ENCODE measurements around the gene KRABD2. TPM values are rescaled to one million over a fixed set of nuclear protein-coding genes. Genes with fewer than 3 reads are reported as not detected.

KRABD2 gene

DNA sequence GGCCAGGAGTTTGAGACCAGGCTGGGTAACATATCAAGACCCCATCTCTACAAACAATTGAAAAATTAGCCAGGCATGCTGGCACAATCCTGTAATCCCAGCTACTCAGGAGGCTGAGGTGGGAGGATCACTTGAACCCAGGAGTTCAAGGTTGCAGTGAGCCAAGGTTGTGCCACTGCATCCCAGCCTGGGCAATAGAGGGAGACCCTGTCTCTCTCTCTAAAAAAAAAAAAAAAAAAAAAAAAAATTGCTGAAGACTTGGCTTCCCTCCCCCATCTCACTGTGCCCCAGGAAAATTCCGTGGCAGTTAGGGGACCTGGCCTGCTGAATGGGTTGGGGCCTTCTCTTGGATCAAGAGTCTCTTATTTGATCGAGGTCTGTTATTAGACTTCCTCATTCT is 37.0 kb downstream of the KRABD2 start, which contains the start of gene ODF4:
Gene ODF4 (plus strand): TSS at position 301 of the 400 bp plus-strand sequence. CDS start 212 bp downstream, outside the sequence.
- Histone ChIP-seq H3K9me3 (ENCODE audit: control insufficient read depth, low read depth, low read length) (no peaks in the 10 kb centered on the region), H3K36me3 (ENCODE audit: control insufficient read depth, insufficient read depth, low read length) (no peaks in the 10 kb centered on the region), H3K4me1 (ENCODE audit: control insufficient read depth, insufficient read depth, low read length) (no peaks in the 10 kb centered on the region), H3K27ac (ENCODE audit: low read length) (no peak within 1 kb of the TSS), H3K4me3 (ENCODE audit: low read length) (no peak within 1 kb of the TSS), H3K27me3 (ENCODE audit: control insufficient read depth, insufficient read depth, low read length) (peaks cover 3% of the 10 kb centered on the region)
- no CpG with 5 or more reads among the region's 2 CpGs for WGBS (ENCODE audit: insufficient coverage, low lambda C conversion rate)
- DNase-seq, result no peak

DNA sequence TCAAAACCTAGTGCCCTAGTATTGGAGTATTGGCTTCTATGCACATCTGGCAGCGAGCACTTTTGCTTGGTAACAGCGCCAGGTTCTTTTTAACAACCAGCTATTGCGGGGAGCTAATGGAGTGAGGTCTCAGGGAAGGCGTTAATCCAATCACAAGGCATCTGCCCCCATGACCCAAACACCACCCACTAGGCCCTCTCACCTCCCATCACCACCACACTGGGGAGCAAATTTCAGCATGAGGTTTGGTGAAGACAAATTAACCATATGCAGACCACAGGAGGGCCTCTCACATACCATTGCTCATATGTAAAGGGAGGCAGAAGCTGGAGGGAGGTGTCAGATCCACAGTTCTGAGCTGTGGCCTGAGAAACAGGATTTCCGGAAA is 37.8 kb downstream of the KRABD2 start:
- WGBS (ENCODE audit: insufficient coverage, low lambda C conversion rate), result no CpG with 5 or more reads among the region's 5 CpGs
- DNase-seq, result no peak

DNA sequence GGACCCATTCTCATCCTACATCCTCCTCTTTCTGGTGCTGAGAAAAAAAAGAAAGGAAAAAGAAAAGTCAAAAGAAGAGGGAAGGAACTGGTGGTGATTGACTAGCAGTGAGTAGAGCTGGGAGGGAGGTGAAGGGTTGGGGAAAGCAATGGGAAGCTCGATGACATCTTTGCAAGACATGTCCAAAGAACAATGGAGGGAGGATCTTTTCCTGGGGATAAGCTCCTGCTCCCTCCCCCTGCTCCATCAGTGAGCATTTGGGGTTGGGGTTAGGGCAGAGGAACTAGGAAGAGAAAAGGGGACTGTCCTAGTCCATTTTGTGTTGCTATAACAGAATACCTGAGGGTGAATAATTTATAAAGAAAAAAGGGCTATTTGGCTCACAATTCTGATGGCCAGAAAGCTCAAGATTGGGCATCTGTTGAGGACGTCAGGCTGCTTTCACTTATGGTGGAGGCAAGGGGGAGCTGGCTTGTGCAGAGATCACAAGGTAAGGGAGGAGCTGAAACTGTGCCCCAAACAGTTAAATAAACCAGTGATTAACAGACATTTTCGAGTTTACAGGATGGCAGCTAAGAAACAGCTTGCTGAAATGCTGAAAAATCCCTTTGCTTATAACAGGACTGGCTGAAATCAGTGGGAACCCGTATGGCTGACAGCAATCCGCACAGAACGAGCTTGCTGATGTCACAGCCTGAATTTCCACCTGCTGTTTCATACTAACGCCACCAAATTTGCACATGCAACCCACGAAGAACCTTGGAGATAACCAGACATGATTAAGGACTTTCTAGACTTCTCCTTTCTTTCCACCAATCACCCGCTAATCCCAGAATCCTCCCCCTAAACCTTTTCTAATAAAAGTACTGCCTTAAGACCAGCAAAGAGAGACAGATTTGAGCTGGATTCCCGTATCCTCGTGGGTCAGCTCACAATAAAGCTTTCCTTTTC is 38.4 kb downstream of the KRABD2 start:
- DNase-seq, result no peak
- Histone ChIP-seq H3K4me1 (ENCODE audit: control insufficient read depth, insufficient read depth, low read length) (no peaks in the 10 kb centered on the region), H3K4me3 (ENCODE audit: low read length) (no peak overlapping the region), H3K9me3 (ENCODE audit: control insufficient read depth, low read depth, low read length) (no peaks in the 10 kb centered on the region), H3K36me3 (ENCODE audit: control insufficient read depth, insufficient read depth, low read length) (no peaks in the 10 kb centered on the region), H3K27me3 (ENCODE audit: control insufficient read depth, insufficient read depth, low read length) (peaks cover 3% of the 10 kb centered on the region), H3K27ac (ENCODE audit: low read length) (no peak overlapping the region)
- no CpG with 5 or more reads among the region's 11 CpGs for WGBS (ENCODE audit: insufficient coverage, low lambda C conversion rate)

More for the DNA sequence above, 37.8 kb downstream of the KRABD2 start:
- H3K9me3 ChIP-seq (ENCODE audit: control insufficient read depth, low read depth, low read length), result no peaks in the 10 kb centered on the region
- no peaks in the 10 kb centered on the region for H3K4me1 ChIP-seq (ENCODE audit: control insufficient read depth, insufficient read depth, low read length)
- H3K27me3 ChIP-seq (ENCODE audit: control insufficient read depth, insufficient read depth, low read length), result peaks cover 3% of the 10 kb centered on the region
- H3K36me3 ChIP-seq (ENCODE audit: control insufficient read depth, insufficient read depth, low read length), result no peaks in the 10 kb centered on the region
- no peak overlapping the region for H3K27ac ChIP-seq (ENCODE audit: low read length)
- H3K4me3 ChIP-seq (ENCODE audit: low read length), result no peak overlapping the region

DNA sequence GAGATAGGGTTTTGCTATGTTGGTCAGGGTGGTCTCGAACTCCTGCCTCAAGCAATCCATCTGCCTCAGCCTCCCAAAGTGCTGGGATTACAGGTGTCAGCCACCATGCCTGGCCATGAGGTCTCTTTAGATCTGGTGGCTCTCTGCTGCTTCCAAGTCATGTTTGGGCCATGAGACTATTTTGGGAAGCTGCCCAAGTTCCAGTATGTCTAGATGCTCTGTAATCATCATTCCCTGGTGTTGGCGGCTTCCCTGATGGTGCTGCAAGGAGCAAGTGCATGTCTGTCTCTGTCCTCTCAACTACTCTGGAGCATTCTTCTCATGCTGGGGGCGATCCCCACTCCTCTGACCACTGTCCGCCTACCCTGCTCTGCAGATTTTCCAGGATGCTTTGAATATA is 43.2 kb downstream of the KRABD2 start:
- Histone ChIP-seq H3K27ac (ENCODE audit: low read length) (no peak overlapping the region), H3K9me3 (ENCODE audit: control insufficient read depth, low read depth, low read length) (no peaks in the 10 kb centered on the region), H3K4me1 (ENCODE audit: control insufficient read depth, insufficient read depth, low read length) (no peaks in the 10 kb centered on the region), H3K4me3 (ENCODE audit: low read length) (no peak overlapping the region), H3K27me3 (ENCODE audit: control insufficient read depth, insufficient read depth, low read length) (peaks cover 3% of the 10 kb centered on the region), H3K36me3 (ENCODE audit: control insufficient read depth, insufficient read depth, low read length) (no peaks in the 10 kb centered on the region)
- no CpG with 5 or more reads among the region's 4 CpGs for WGBS (ENCODE audit: insufficient coverage, low lambda C conversion rate)
- no peak for DNase-seq

DNA sequence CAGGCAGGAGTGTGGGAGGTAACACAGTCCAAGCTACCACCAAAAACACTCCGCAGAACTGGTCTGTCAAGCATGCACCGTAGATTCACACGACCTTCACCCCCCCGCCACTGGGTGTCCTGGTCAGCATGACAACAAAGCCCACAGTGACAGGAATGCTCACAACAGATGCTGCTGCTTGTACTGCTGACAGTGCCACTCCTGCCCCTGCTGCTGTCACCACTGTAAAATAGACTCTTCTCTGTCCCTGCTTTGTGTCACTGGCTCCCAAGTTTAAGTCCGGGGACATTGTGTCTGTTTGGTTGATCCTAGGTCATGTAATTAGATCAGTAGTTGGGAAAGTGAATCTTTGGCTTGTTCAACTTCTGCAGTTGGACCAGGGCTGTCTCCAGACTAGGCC is 43.8 kb downstream of the KRABD2 start:
- Histone ChIP-seq H3K9me3 (ENCODE audit: control insufficient read depth, low read depth, low read length) (no peaks in the 10 kb centered on the region), H3K27ac (ENCODE audit: low read length) (no peak overlapping the region), H3K27me3 (ENCODE audit: control insufficient read depth, insufficient read depth, low read length) (peaks cover 3% of the 10 kb centered on the region), H3K36me3 (ENCODE audit: control insufficient read depth, insufficient read depth, low read length) (no peaks in the 10 kb centered on the region), H3K4me3 (ENCODE audit: low read length) (no peak overlapping the region), H3K4me1 (ENCODE audit: control insufficient read depth, insufficient read depth, low read length) (no peaks in the 10 kb centered on the region)
- DNase-seq, result no peak
- no CpG with 5 or more reads among the region's 5 CpGs for WGBS (ENCODE audit: insufficient coverage, low lambda C conversion rate)

DNA sequence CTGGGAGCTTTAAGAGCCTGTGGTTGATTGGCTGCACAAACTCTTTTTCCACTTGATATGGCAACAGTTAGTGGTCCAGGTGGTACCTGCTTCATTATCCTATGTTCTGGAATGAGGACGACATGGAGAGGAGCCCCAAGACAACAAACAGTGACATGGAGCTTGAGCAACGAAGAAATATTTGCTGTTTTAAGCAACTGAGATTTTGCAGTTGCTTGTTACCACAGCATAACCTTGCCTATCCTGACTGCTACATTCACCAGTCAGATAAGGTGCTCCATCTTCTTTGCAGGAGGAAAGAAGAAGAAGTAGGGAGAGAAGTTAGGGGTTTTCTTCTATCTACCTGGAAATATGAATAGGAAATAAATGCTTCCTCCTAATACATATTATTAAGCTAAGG is 44.4 kb downstream of the KRABD2 start:
- Histone ChIP-seq H3K4me1 (ENCODE audit: control insufficient read depth, insufficient read depth, low read length) (peaks cover 1% of the 10 kb centered on the region), H3K27ac (ENCODE audit: low read length) (no peak overlapping the region), H3K27me3 (ENCODE audit: control insufficient read depth, insufficient read depth, low read length) (peaks cover 5% of the 10 kb centered on the region), H3K4me3 (ENCODE audit: low read length) (no peak overlapping the region), H3K36me3 (ENCODE audit: control insufficient read depth, insufficient read depth, low read length) (no peaks in the 10 kb centered on the region), H3K9me3 (ENCODE audit: control insufficient read depth, low read depth, low read length) (no peaks in the 10 kb centered on the region)
- 88% methylated on average over 2 of the region's 2 CpGs for WGBS (ENCODE audit: insufficient coverage, low lambda C conversion rate)
- DNase-seq, result no peak

DNA sequence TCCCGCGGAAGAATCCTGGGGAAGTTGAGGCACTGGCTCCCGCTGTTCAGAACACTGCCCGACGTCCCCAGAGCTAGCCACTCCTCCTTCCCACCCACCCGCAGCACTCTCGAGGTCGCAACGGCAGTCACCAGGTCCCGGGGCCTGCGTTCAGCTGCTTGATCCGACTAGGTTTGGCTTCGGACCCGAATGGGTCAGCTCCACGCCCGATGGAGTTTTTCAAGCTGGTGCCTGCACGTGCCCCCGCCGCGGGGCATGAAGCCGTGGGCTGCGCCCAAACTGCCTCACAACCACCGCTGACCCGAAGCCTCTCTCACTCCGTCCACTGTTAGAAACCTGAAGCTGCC is 49.2 kb downstream of the KRABD2 start:
- no peak for DNase-seq
- Histone ChIP-seq H3K27me3 (ENCODE audit: control insufficient read depth, insufficient read depth, low read length) (peaks cover 30% of the 10 kb centered on the region), H3K4me1 (ENCODE audit: control insufficient read depth, insufficient read depth, low read length) (peaks cover 3% of the 10 kb centered on the region), H3K9me3 (ENCODE audit: control insufficient read depth, low read depth, low read length) (no peaks in the 10 kb centered on the region), H3K36me3 (ENCODE audit: control insufficient read depth, insufficient read depth, low read length) (no peaks in the 10 kb centered on the region), H3K27ac (ENCODE audit: low read length) (no peak overlapping the region), H3K4me3 (ENCODE audit: low read length) (peak overlapping the region; percentile 55)
- WGBS (ENCODE audit: insufficient coverage, low lambda C conversion rate), result no CpG with 5 or more reads among the region's 25 CpGs

Other genes starting within 250 kb of the KRABD2 start
- gene PER1, start 224.3 kb downstream of the KRABD2 start, polyA plus RNA-seq, result 27.2 TPM
- 95.0 TPM for gene VAMP2, start 213.8 kb downstream of the KRABD2 start, polyA plus RNA-seq
- 11.4 TPM for gene TMEM107, start 200.3 kb downstream of the KRABD2 start, polyA plus RNA-seq
- 6.3 TPM for gene BORCS6, start 186.5 kb downstream of the KRABD2 start, polyA plus RNA-seq
- 22.6 TPM for gene AURKB, start 166.1 kb downstream of the KRABD2 start, polyA plus RNA-seq
- gene CTC1, start 128.6 kb downstream of the KRABD2 start, polyA plus RNA-seq, result 25.3 TPM
- gene PFAS, start 127.4 kb downstream of the KRABD2 start, polyA plus RNA-seq, result 25.3 TPM
- 25.9 TPM for gene RANGRF, start 88.0 kb downstream of the KRABD2 start, polyA plus RNA-seq
- gene SLC25A35, start 81.3 kb downstream of the KRABD2 start, polyA plus RNA-seq, result 2.3 TPM
- gene ARHGEF15, start 66.5 kb downstream of the KRABD2 start, polyA plus RNA-seq, result 5.7 TPM
- not detected for gene ODF4, start 36.9 kb downstream of the KRABD2 start, polyA plus RNA-seq
- 3,709 TPM for gene RPL26, start 6.5 kb upstream of the KRABD2 start, polyA plus RNA-seq
- gene RNF222, start 21.1 kb upstream of the KRABD2 start, polyA plus RNA-seq, result 0.13 TPM
- 36.6 TPM for gene NDEL1, start 59.2 kb upstream of the KRABD2 start, polyA plus RNA-seq